SU-DHL-6 (cell line): Measurements from ENCODE around the gene BCO2.

Source experiments
- EZH2phosphoT487 ChIP-seq: fragments of 200-600 bp; sonication (generic), shearing (Covaris generic); conservative IDR thresholded peaks from 2 replicates; pipeline ENCODE4 v1.6.1; 2018; ENCODE audit warnings: mild to moderate bottlenecking, antibody characterized with exemption, low read length, moderate library complexity, mixed read lengths
- TF ChIP-seq, protein P1 (sequence below): fragments of 200-600 bp; sonication (generic); IDR thresholded peaks from one replicate; pipeline ENCODE4 v1.5.1; 2017; ENCODE audit warnings: antibody characterized with exemption, mild to moderate bottlenecking, low read length, moderate library complexity; ENCODE audit not compliant: insufficient read depth, poor library complexity, severe bottlenecking

DNA sequence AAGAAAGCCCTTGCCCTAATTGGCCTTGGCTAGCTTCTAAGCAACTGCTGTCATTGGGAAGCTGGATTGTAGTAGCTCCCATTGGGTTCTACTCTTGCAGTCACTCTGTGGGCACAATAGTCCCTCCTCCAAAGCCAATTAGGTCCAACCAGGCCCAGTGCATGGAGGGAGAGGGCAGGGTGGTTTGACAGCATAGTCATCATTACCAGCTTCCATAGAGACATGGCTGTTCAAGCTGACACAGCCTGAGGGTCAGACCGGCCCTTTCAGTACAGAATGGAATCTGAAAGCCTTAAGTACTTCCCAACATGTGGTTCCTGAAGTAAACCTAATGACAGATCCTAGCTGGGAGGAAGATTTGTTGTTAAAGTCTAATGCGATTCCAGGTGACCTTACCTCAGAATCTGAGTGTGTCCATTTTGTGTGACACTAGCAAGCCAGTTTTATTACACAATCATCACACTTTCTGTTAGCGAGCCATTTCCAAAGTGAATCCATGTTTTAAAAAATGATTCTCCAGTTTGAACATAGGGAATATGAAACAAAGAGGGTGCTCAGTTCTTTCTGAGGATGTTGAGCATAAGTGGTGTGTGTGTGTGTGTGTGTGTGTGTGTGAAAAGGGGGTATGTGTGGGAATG is 78.4 kb downstream of the BCO2 start:
- TF ChIP-seq, protein P1, sequence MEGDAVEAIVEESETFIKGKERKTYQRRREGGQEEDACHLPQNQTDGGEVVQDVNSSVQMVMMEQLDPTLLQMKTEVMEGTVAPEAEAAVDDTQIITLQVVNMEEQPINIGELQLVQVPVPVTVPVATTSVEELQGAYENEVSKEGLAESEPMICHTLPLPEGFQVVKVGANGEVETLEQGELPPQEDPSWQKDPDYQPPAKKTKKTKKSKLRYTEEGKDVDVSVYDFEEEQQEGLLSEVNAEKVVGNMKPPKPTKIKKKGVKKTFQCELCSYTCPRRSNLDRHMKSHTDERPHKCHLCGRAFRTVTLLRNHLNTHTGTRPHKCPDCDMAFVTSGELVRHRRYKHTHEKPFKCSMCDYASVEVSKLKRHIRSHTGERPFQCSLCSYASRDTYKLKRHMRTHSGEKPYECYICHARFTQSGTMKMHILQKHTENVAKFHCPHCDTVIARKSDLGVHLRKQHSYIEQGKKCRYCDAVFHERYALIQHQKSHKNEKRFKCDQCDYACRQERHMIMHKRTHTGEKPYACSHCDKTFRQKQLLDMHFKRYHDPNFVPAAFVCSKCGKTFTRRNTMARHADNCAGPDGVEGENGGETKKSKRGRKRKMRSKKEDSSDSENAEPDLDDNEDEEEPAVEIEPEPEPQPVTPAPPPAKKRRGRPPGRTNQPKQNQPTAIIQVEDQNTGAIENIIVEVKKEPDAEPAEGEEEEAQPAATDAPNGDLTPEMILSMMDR: no peak
- no peak for TF ChIP-seq EZH2phosphoT487
